Uterus (tissue), 4 donors: ENCODE data around the gene CDC42BPG. TPM values are rescaled to one million over a fixed set of nuclear protein-coding genes. Genes with fewer than 3 reads are reported as not detected.

Source experiments
- DNase-seq, 2 donors: peaks; one replicate each; pipeline ENCODE4 v3.0.0-alpha.2; 2019 to 2020
- H3K27ac ChIP-seq, 2 donors: fragments of 200-600 bp; sonication (generic); 1 replicate in 1 of 2; 2 replicates in 1 of 2; pipeline ENCODE4 v1.5.1; 2016 to 2018
- H3K27me3 ChIP-seq, 2 donors: fragments of 200-600 bp; sonication (generic); one replicate each; pipeline ENCODE4 v1.5.1; 2018 to 2019; ENCODE audit warnings: control low read depth in 1 of 2
- H3K36me3 ChIP-seq, 2 donors: fragments of 200-600 bp; sonication (generic); one replicate each; pipeline ENCODE4 v1.5.1; 2019; ENCODE audit warnings: control low read depth in 1 of 2
- H3K4me1 ChIP-seq, 2 donors: fragments of 200-600 bp; sonication (generic); one replicate each; pipeline ENCODE4 v1.5.1; 2018 to 2019; ENCODE audit warnings: control low read depth in 1 of 2
- H3K4me3 ChIP-seq, 2 donors: fragments of 200-600 bp; sonication (generic); 1 replicate in 1 of 2; 2 replicates in 1 of 2; pipeline ENCODE4 v1.5.1; 2018 to 2019; ENCODE audit warnings: mild to moderate bottlenecking in 1 of 2
- H3K9me3 ChIP-seq, 2 donors: fragments of 200-600 bp; sonication (generic); one replicate each; pipeline ENCODE4 v1.5.1; 2019; ENCODE audit warnings: control low read depth in 1 of 2
- POLR2A ChIP-seq, 2 donors: fragments of 450-650 bp; IDR thresholded peaks; one replicate each; pipeline ENCODE4 v1.6.1; 2016; ENCODE audit warnings: antibody characterized with exemption in 2 of 2, mild to moderate bottlenecking in 1 of 2, moderate library complexity in 1 of 2
- intact Hi-C: fragments of 100-400 bp; cut with DNase I; formaldehyde crosslinking; loops from one replicate; pipeline ENCODE4 v1.15.1; 2023; ENCODE audit warnings: low total_unique reads
- total RNA-seq, 4 donors: library from RNA; depleted of rRNA in 3 of 4; stranded (reverse); fragments of >200 nt in 3 of 4; gene quantifications; one replicate each; pipeline versions ENCODE4 v1.1.0 to v1.2.4, GENCODE V29; 2014 to 2023
- TF ChIP-seq, protein P1 (sequence below), 4 experiments: fragments of 200-600 bp in 2 of 4; fragments of 450-650 bp in 2 of 4; sonication (generic) in 2 of 4; IDR thresholded peaks; one replicate each; pipeline ENCODE4 v1.5.1; 2016 to 2019; ENCODE audit warnings: antibody characterized with exemption in 4 of 4, mild to moderate bottlenecking in 2 of 4, moderate library complexity in 1 of 4
- donor health status: DM: yes; HTN: yes; CAD: no.

Gene CDC42BPG
- total RNA-seq, 4 donors from 2014 or later: under 0.01 to 2.7 (median 0.30) TPM

DNA sequence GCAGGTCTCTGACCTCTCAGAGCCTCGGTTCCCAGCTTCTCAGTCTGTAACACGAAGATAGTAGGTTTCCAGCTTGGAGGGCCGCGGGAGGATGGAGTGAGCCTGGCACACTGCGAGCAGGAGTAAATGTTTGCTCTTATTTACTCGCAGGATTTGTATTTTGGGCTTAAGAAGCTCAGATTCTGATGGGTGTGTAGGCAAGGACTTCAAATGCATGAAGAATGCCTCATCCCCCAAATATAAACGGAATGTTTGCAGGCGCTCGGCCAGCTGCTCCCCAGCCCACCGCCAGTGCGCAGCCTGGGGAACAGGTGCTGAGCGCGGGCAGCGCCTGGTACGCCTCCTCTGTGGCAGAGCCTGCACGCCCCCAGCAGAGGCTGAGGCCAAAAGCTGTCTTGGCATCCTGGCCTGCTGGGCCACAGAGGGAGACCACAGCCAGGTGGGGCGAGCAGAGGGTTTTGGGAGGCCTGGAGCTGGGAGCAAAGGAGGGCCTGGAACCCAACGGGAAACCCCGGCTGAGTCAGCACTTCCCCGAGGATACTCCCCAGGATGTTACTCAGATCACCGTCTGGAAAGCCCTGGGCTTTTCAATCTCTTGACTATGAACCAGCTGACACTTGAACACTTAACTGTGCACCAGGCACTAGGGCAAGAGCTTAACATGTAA lies 24.6 kb upstream of the CDC42BPG start:
- no peaks in the 10 kb centered on the region for H3K36me3 ChIP-seq
- intact Hi-C loops: no loop called here
- peak overlapping the region; percentile 77 to 86 for H3K27ac ChIP-seq
- H3K4me1 ChIP-seq: peaks cover 14 to 42% of the 10 kb centered on the region in 2 donors
- H3K27me3 ChIP-seq: no peaks in the 10 kb centered on the region
- peak; percentile 67 to 69 for DNase-seq
- TF ChIP-seq, protein P1, sequence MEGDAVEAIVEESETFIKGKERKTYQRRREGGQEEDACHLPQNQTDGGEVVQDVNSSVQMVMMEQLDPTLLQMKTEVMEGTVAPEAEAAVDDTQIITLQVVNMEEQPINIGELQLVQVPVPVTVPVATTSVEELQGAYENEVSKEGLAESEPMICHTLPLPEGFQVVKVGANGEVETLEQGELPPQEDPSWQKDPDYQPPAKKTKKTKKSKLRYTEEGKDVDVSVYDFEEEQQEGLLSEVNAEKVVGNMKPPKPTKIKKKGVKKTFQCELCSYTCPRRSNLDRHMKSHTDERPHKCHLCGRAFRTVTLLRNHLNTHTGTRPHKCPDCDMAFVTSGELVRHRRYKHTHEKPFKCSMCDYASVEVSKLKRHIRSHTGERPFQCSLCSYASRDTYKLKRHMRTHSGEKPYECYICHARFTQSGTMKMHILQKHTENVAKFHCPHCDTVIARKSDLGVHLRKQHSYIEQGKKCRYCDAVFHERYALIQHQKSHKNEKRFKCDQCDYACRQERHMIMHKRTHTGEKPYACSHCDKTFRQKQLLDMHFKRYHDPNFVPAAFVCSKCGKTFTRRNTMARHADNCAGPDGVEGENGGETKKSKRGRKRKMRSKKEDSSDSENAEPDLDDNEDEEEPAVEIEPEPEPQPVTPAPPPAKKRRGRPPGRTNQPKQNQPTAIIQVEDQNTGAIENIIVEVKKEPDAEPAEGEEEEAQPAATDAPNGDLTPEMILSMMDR (IDR thresholded peaks at IDR 0.05): no peak
- no peak for TF ChIP-seq POLR2A (IDR thresholded peaks at IDR 0.05)
- no peak overlapping the region for H3K4me3 ChIP-seq
- no peaks in the 10 kb centered on the region for H3K9me3 ChIP-seq

GRCh38 chr11:64867748-64868462 lies 23.5 kb upstream of the CDC42BPG start:
- DNase-seq: no peak
- no peaks in the 10 kb centered on the region for H3K36me3 ChIP-seq
- no peaks in the 10 kb centered on the region for H3K27me3 ChIP-seq
- H3K9me3 ChIP-seq: no peaks in the 10 kb centered on the region
- no peak overlapping the region for H3K4me3 ChIP-seq
- peak overlapping the region; percentile 77 to 86 for H3K27ac ChIP-seq
- intact Hi-C loops: no loop called here
- peaks cover 15 to 54% of the 10 kb centered on the region in 2 donors for H3K4me1 ChIP-seq
- no peak for TF ChIP-seq POLR2A (IDR thresholded peaks at IDR 0.05)
- TF ChIP-seq, protein P1 (IDR thresholded peaks at IDR 0.05): no peak

DNA sequence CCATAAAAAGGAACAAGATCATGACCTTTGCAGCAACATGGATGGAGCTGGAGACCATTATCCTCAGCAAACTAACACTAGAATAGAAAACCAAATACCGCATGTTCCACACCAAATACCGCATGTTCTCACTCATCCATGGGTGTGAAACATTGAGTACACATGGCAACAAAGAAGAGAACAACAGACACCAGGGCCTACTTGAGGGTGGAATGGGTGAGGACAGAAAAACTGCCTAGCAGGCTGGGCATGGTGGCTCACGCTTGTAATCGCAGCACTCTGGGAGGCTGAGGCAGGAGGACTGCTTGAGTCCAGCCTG lies 21.7 kb upstream of the CDC42BPG start:
- Histone ChIP-seq H3K27ac (peak overlapping the region; percentile 93 to 97), H3K4me3 (no peak overlapping the region), H3K27me3 (no peaks in the 10 kb centered on the region), H3K36me3 (no peaks in the 10 kb centered on the region), H3K4me1 (peaks cover 15 to 56% of the 10 kb centered on the region in 2 donors), H3K9me3 (no peaks in the 10 kb centered on the region)
- intact Hi-C loops: no loop called here
- DNase-seq: no peak
- TF ChIP-seq, protein P1 (IDR thresholded peaks at IDR 0.05): no peak
- TF ChIP-seq POLR2A (IDR thresholded peaks at IDR 0.05): no peak

DNA sequence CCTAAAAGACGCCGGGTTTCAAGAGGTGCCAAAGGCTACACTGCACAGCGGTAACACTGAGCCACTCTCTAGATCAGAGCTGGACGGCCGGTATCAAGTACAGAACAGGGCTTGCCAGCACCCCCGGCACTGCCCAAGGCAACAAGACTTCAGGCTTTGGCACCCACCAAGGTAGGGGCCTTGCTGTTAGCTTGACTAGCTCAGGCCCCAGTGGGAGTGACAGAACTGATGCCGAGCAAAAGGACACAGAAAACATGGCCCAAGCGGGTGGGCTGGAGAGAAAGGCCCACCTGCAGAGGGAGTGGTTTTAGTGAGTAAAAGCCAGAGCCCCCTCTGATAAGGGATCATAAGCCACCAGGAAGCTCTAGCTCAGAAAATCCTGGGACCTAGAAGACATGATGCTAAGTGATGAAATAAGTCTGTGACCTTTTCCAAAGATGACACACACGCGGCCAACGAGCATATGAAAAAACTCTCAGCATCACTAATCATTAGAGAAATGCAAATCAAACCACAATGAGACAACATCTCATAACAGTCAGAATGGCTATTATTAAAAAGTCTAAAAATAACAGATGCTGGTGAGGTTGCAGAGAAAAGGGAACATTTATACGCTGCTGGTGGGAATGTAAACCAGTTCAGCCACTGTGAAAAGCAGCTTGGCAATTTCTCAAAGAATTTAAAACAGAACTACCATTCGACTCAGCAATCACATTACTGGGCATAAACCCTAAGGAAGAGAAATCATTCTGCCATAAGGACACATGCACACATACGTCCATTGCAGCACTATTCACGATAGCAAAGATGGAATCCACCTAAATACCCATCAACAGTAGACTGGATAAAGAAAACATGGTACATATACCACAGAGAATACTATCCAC lies 21.1 kb upstream of the CDC42BPG start:
- H3K4me1 ChIP-seq: peaks cover 15 to 50% of the 10 kb centered on the region in 2 donors
- peak overlapping the region; percentile 93 to 97 for H3K27ac ChIP-seq
- H3K9me3 ChIP-seq: no peaks in the 10 kb centered on the region
- H3K27me3 ChIP-seq: no peaks in the 10 kb centered on the region
- no peaks in the 10 kb centered on the region for H3K36me3 ChIP-seq
- intact Hi-C loops: no loop called here
- H3K4me3 ChIP-seq: no peak overlapping the region
- DNase-seq: no peak
- TF ChIP-seq, protein P1 (IDR thresholded peaks at IDR 0.05): no peak
- TF ChIP-seq POLR2A (IDR thresholded peaks at IDR 0.05): no peak
